Renal cortical epithelial cell (primary cell): ENCODE measurements around the gene PTH2. TPM values are rescaled to one million over a fixed set of nuclear protein-coding genes. Genes with fewer than 3 reads are reported as not detected.
"Not testable (repeated sequence)": the region's sequence is repeated elsewhere in the genome, so short reads cannot be mapped to it uniquely, and the experiment has no call there.

Experiments
- DNase-seq: peaks from one replicate; pipeline ENCODE4 v3.0.0-alpha.2; 2011; ENCODE audit warnings: low read depth
- total RNA-seq: library from RNA; depleted of rRNA; stranded (reverse); fragments of >200 nt; gene quantifications from 2 replicates; pipeline ENCODE4 v1.2.3, GENCODE V29; 2014

PTH2 gene
- total RNA-seq, 1 donor from 2014 or later: not detected

GRCh38 chr19:49447485-49448431, 24.5 kb upstream of the PTH2 start:
- no peak for DNase-seq

- DNase-seq: no peak
Measured at GRCh38 chr19:49445997-49446396, 22.8 kb upstream of the PTH2 start.

GRCh38 chr19:49444100-49444700, 21.0 kb upstream of the PTH2 start:
- not testable (repeated sequence) for DNase-seq

GRCh38 chr19:49443366-49444099, 20.3 kb upstream of the PTH2 start:
- DNase-seq: peak; percentile 83

GRCh38 chr19:49442771-49443365, 19.6 kb upstream of the PTH2 start:
- peak; percentile 75 for DNase-seq

- DNase-seq: no peak
Measured at GRCh38 chr19:49442354-49442753, 19.1 kb upstream of the PTH2 start.

- no peak for DNase-seq
Measured at GRCh38 chr19:49441960-49442350, 18.7 kb upstream of the PTH2 start.

GRCh38 chr19:49441210-49441959, 18.1 kb upstream of the PTH2 start, which contains the start of gene SLC17A7:
SLC17A7 (minus strand) TSS chr19:49441527; CDS start chr19:49441379, 148 bp downstream.
- DNase-seq: no peak

- no peak for DNase-seq
Measured at GRCh38 chr19:49440439-49441209, 17.4 kb upstream of the PTH2 start.

GRCh38 chr19:49439836-49440235, 16.6 kb upstream of the PTH2 start:
- no peak for DNase-seq

GRCh38 chr19:49438261-49438660, 15.0 kb upstream of the PTH2 start:
- DNase-seq: no peak

- DNase-seq: no peak
Measured at GRCh38 chr19:49437231-49437630, 14.0 kb upstream of the PTH2 start.

- DNase-seq: no peak
Measured at GRCh38 chr19:49436381-49437017, 13.3 kb upstream of the PTH2 start.

- DNase-seq: no peak
Measured at GRCh38 chr19:49435670-49436069, 12.4 kb upstream of the PTH2 start.

GRCh38 chr19:49434907-49435583, 11.8 kb upstream of the PTH2 start:
- DNase-seq: no peak

- DNase-seq: no peak
Measured at GRCh38 chr19:49433240-49433901, 10.1 kb upstream of the PTH2 start.

- DNase-seq: no peak
Measured at GRCh38 chr19:49432141-49433073, 9.2 kb upstream of the PTH2 start.

- no peak for DNase-seq
Measured at GRCh38 chr19:49431330-49431749, 8.1 kb upstream of the PTH2 start.
